HEK293 (cell line): ENCODE data around the gene DCPS.

Experiments used
- CTCF ChIA-PET: fragments of 350-600 bp; formaldehyde crosslinking; extraction: SDS; loops from one replicate; lab custom pipeline; 2021; ENCODE audit warnings: antibody characterized with exemption; lab: Yijun Ruan, JAX
- POLR2A ChIA-PET: fragments of 300-600 bp; formaldehyde crosslinking; extraction: SDS; loops from one replicate; lab custom pipeline; 2020; ENCODE audit warnings: antibody characterized with exemption, inconsistent platforms; lab: Yijun Ruan, JAX
- H3K27ac ChIP-seq: fragments of 200-500 bp; sonication (Bioruptor generic); 2 replicates; pipeline ENCODE4 v1.5.1; 2014; ENCODE audit warnings: low read depth, low read length, control low read depth, inconsistent platforms; ENCODE audit errors: extremely low read depth
- H3K36me3 ChIP-seq, 2 experiments: fragments of 200-500 bp in 1 of 2; sonication (Bioruptor generic) in 1 of 2; 1 replicate in 1 of 2; 2 replicates in 1 of 2; pipeline ENCODE4 v1.5.1; 2014 to 2017; ENCODE audit warnings: inconsistent platforms in 2 of 2, low read length in 2 of 2; ENCODE audit not compliant: control insufficient read depth in 2 of 2, insufficient read depth in 1 of 2
- H3K4me1 ChIP-seq: fragments of 200-500 bp; sonication (Bioruptor generic); 2 replicates; pipeline ENCODE4 v1.5.1; 2014; ENCODE audit warnings: mild to moderate bottlenecking, low read length, inconsistent platforms; ENCODE audit not compliant: control insufficient read depth, insufficient read depth
- H3K4me3 ChIP-seq: 2 replicates; pipeline ENCODE4 v1.5.1; 2011; ENCODE audit warnings: low read depth, mild to moderate bottlenecking, control low read depth, low read length, moderate library complexity
- H3K9me3 ChIP-seq: fragments of 200-500 bp; sonication (Bioruptor generic); 2 replicates; pipeline ENCODE4 v1.5.1; 2014; ENCODE audit warnings: low read depth, low read length, inconsistent platforms; ENCODE audit not compliant: control insufficient read depth, insufficient read depth
- GLI4 ChIP-seq: fragments of 450-650 bp; formaldehyde crosslinking; IDR thresholded peaks from 2 replicates; pipeline ENCODE4 v1.5.1; 2016; ENCODE audit warnings: missing biosample characterization, missing genetic modification characterization
- HOXC10 ChIP-seq: sonication (generic); formaldehyde crosslinking; IDR thresholded peaks from 2 replicates; pipeline ENCODE4 v1.8.1; 2023; ENCODE audit warnings: mild to moderate bottlenecking, missing genetic modification reagents
- PATZ1 ChIP-seq: fragments of 450-650 bp; formaldehyde crosslinking; IDR thresholded peaks from 2 replicates; pipeline ENCODE4 v1.5.1; 2016; ENCODE audit warnings: missing biosample characterization, missing genetic modification characterization
- REPIN1 ChIP-seq: fragments of 450-650 bp; formaldehyde crosslinking; IDR thresholded peaks from 2 replicates; pipeline ENCODE4 v1.5.1; 2017; ENCODE audit warnings: missing biosample characterization, missing genetic modification characterization, low read depth
- SALL2 ChIP-seq: fragments of 450-650 bp; formaldehyde crosslinking; IDR thresholded peaks from 2 replicates; pipeline ENCODE4 v1.5.0; 2017; ENCODE audit warnings: missing biosample characterization, mild to moderate bottlenecking, missing genetic modification characterization, borderline replicate concordance
- SCRT2 ChIP-seq: fragments of 450-650 bp; formaldehyde crosslinking; IDR thresholded peaks from 2 replicates; pipeline ENCODE4 v1.5.1; 2016; ENCODE audit warnings: missing biosample characterization, missing genetic modification characterization
- SP2 ChIP-seq: fragments of 450-650 bp; formaldehyde crosslinking; IDR thresholded peaks from 2 replicates; pipeline ENCODE4 v1.5.1; 2016; ENCODE audit warnings: missing biosample characterization, missing genetic modification characterization
- ZBTB20 ChIP-seq: fragments of 450-650 bp; formaldehyde crosslinking; IDR thresholded peaks from 2 replicates; pipeline ENCODE4 v1.5.1; 2016; ENCODE audit warnings: missing biosample characterization, missing genetic modification characterization
- ZFP3 ChIP-seq: fragments of 450-650 bp; formaldehyde crosslinking; IDR thresholded peaks from 2 replicates; pipeline ENCODE4 v1.5.1; 2016; ENCODE audit warnings: low read depth, missing biosample characterization, missing genetic modification characterization
- ZFP41 ChIP-seq: fragments of 450-650 bp; formaldehyde crosslinking; IDR thresholded peaks from 2 replicates; pipeline ENCODE4 v1.5.1; 2016; ENCODE audit warnings: missing biosample characterization, missing genetic modification characterization, borderline replicate concordance
- ZIC2 ChIP-seq: fragments of 450-650 bp; formaldehyde crosslinking; IDR thresholded peaks from 2 replicates; pipeline ENCODE4 v1.5.1; 2016; ENCODE audit warnings: missing biosample characterization, missing genetic modification characterization
- ZNF10 ChIP-seq: fragments of 450-650 bp; formaldehyde crosslinking; IDR thresholded peaks from 2 replicates; pipeline ENCODE4 v1.5.1; 2017; ENCODE audit warnings: missing biosample characterization, missing genetic modification characterization
- ZNF121 ChIP-seq: fragments of 450-650 bp; formaldehyde crosslinking; IDR thresholded peaks from 2 replicates; pipeline ENCODE4 v1.5.1; 2016; ENCODE audit warnings: missing biosample characterization, missing genetic modification characterization
- ZNF132 ChIP-seq: fragments of 450-650 bp; formaldehyde crosslinking; IDR thresholded peaks from 2 replicates; pipeline ENCODE4 v1.5.1; 2017; ENCODE audit warnings: missing biosample characterization, missing genetic modification characterization, borderline replicate concordance
- ZNF16 ChIP-seq: fragments of 450-650 bp; formaldehyde crosslinking; IDR thresholded peaks from 2 replicates; pipeline ENCODE4 v1.5.1; 2016; ENCODE audit warnings: low read depth, missing biosample characterization, missing genetic modification characterization
- ZNF174 ChIP-seq: fragments of 450-650 bp; formaldehyde crosslinking; IDR thresholded peaks from 2 replicates; pipeline ENCODE4 v1.5.0; 2017; ENCODE audit warnings: missing biosample characterization, mild to moderate bottlenecking, missing genetic modification characterization
- ZNF175 ChIP-seq: fragments of 450-650 bp; formaldehyde crosslinking; IDR thresholded peaks from 2 replicates; pipeline ENCODE4 v1.5.1; 2016; ENCODE audit warnings: missing biosample characterization, missing genetic modification characterization
- ZNF18 ChIP-seq: fragments of 450-650 bp; formaldehyde crosslinking; IDR thresholded peaks from 2 replicates; pipeline ENCODE4 v1.5.1; 2016; ENCODE audit warnings: missing biosample characterization, missing genetic modification characterization
- ZNF2 ChIP-seq: fragments of 450-650 bp; formaldehyde crosslinking; IDR thresholded peaks from 2 replicates; pipeline ENCODE4 v1.5.1; 2016; ENCODE audit warnings: missing biosample characterization, missing genetic modification characterization
- ZNF292 ChIP-seq: fragments of 450-650 bp; formaldehyde crosslinking; IDR thresholded peaks from 2 replicates; pipeline ENCODE4 v1.5.1; 2016; ENCODE audit warnings: low read depth, missing biosample characterization, missing genetic modification characterization, borderline replicate concordance
- ZNF335 ChIP-seq: fragments of 450-650 bp; formaldehyde crosslinking; conservative IDR thresholded peaks from 2 replicates; pipeline ENCODE4 v1.5.1; 2016; ENCODE audit warnings: missing biosample characterization, missing genetic modification characterization
- ZNF433 ChIP-seq: fragments of 450-650 bp; formaldehyde crosslinking; IDR thresholded peaks from 2 replicates; pipeline ENCODE4 v1.5.1; 2016; ENCODE audit warnings: missing biosample characterization, missing genetic modification characterization, low read depth
- ZNF48 ChIP-seq: fragments of 450-650 bp; formaldehyde crosslinking; IDR thresholded peaks from 2 replicates; pipeline ENCODE4 v1.5.1; 2016; ENCODE audit warnings: missing biosample characterization, missing genetic modification characterization
- ZNF514 ChIP-seq: fragments of 450-650 bp; formaldehyde crosslinking; IDR thresholded peaks from 2 replicates; pipeline ENCODE4 v1.5.1; 2016; ENCODE audit warnings: missing biosample characterization, missing genetic modification characterization
- ZNF521 ChIP-seq: fragments of 450-650 bp; formaldehyde crosslinking; IDR thresholded peaks from 2 replicates; pipeline ENCODE4 v1.5.1; 2017; ENCODE audit warnings: missing biosample characterization, mild to moderate bottlenecking, missing genetic modification characterization
- ZNF548 ChIP-seq: fragments of 450-650 bp; formaldehyde crosslinking; IDR thresholded peaks from 2 replicates; pipeline ENCODE4 v1.5.1; 2016; ENCODE audit warnings: missing biosample characterization, missing genetic modification characterization
- ZNF555 ChIP-seq: fragments of 450-650 bp; formaldehyde crosslinking; conservative IDR thresholded peaks from 2 replicates; pipeline ENCODE4 v1.5.1; 2017; ENCODE audit warnings: missing biosample characterization, mild to moderate bottlenecking, missing genetic modification characterization, inconsistent platforms
- ZNF561 ChIP-seq: fragments of 450-650 bp; IDR thresholded peaks from 2 replicates; pipeline ENCODE4 v1.5.1; 2018; ENCODE audit warnings: missing biosample characterization, missing genetic modification characterization, borderline replicate concordance
- ZNF571 ChIP-seq: fragments of 450-650 bp; formaldehyde crosslinking; IDR thresholded peaks from 2 replicates; pipeline ENCODE4 v1.5.0; 2017; ENCODE audit warnings: missing biosample characterization, missing genetic modification characterization
- ZNF580 ChIP-seq: fragments of 450-650 bp; formaldehyde crosslinking; IDR thresholded peaks from 2 replicates; pipeline ENCODE4 v1.5.1; 2016; ENCODE audit warnings: missing biosample characterization, missing genetic modification characterization
- ZNF585B ChIP-seq: fragments of 450-650 bp; formaldehyde crosslinking; IDR thresholded peaks from 2 replicates; pipeline ENCODE4 v1.5.1; 2016; ENCODE audit warnings: missing biosample characterization, missing genetic modification characterization
- ZNF629 ChIP-seq: fragments of 450-650 bp; formaldehyde crosslinking; IDR thresholded peaks from 2 replicates; pipeline ENCODE4 v1.5.1; 2017; ENCODE audit warnings: missing biosample characterization, missing genetic modification characterization
- ZNF664 ChIP-seq: fragments of 450-650 bp; formaldehyde crosslinking; IDR thresholded peaks from 2 replicates; pipeline ENCODE4 v1.5.1; 2016; ENCODE audit warnings: missing biosample characterization, missing genetic modification characterization
- ZNF692 ChIP-seq: fragments of 450-650 bp; formaldehyde crosslinking; IDR thresholded peaks from 2 replicates; pipeline ENCODE4 v1.5.1; 2016; ENCODE audit warnings: missing biosample characterization, missing genetic modification characterization
- ZNF830 ChIP-seq: fragments of 450-650 bp; IDR thresholded peaks from 2 replicates; pipeline ENCODE4 v1.5.0; 2018; ENCODE audit warnings: missing biosample characterization, missing genetic modification characterization, low read depth, mild to moderate bottlenecking, moderate library complexity

Gene DCPS

GRCh38 chr11:126282736-126283591, 20.9 kb upstream of the DCPS start, which contains the start of gene TIRAP:
TIRAP (plus strand) TSS chr11:126283093; CDS start chr11:126290895, 7,802 bp downstream.
- peaks cover 0 to 9% of the 10 kb centered on the region in 2 experiments; a peak in 1 of 3 replicates for H3K36me3 ChIP-seq
- H3K9me3 ChIP-seq: no peaks in the 10 kb centered on the region
- ChIA-PET POLR2A (interaction anchor here (0.5 to 3.6 kb wide), 6 partner anchors 9 to 652 kb away, joined by 3 to 24 read pairs (median 3); partner anchors contain the start of genes DCPS, FOXRED1 and SRPRA), CTCF (interaction anchor here (0.6 kb wide), 2 partner anchors 13 to 25 kb away, joined by 3 read pairs; no protein-coding TSS in a partner anchor)
- H3K4me1 ChIP-seq: no peaks in the 10 kb centered on the region; the same call in 1 of the 2 replicates
- peak within 1 kb of the TSS; percentile 65 for H3K4me3 ChIP-seq
- H3K27ac ChIP-seq: peak within 1 kb of the TSS; percentile 68
- TF ChIP-seq ZFP3 (tag by site-specific recombination) (no peak), SCRT2 (no peak), ZNF2 (tag by site-specific recombination) (0 out of 2 replicates have a peak, but pooled peaks have one; percentile 26), ZNF10 (tag by site-specific recombination) (no peak), ZNF580 (tag by site-specific recombination) (no peak), ZNF16 (no peak), ZNF548 (tag by site-specific recombination) (no peak), ZNF335 (tag by site-specific recombination) (peak; percentile 66), ZNF629 (tag by site-specific recombination) (no peak), ZNF132 (tag by site-specific recombination) (no peak), ZNF692 (tag by site-specific recombination) (no peak), SALL2 (tag by site-specific recombination) (no peak), SP2 (tag by site-specific recombination) (peak; percentile 25; the same call in 1 of the 2 replicates), ZNF121 (tag by site-specific recombination) (no peak), ZNF48 (tag by site-specific recombination) (no peak), ZNF555 (tag by site-specific recombination) (no peak), ZIC2 (tag by site-specific recombination) (no peak), ZNF433 (tag by site-specific recombination) (no peak), ZNF571 (tag by site-specific recombination) (no peak), ZNF18 (no peak), ZNF830 (tag by site-specific recombination) (no peak), ZNF664 (tag by site-specific recombination) (no peak), REPIN1 (tag by site-specific recombination) (no peak), ZNF174 (tag by site-specific recombination) (no peak), ZNF521 (tag by site-specific recombination) (no peak), HOXC10 (no peak), PATZ1 (tag by site-specific recombination) (peak; percentile 26; the same call in 1 of the 2 replicates), ZNF175 (tag by site-specific recombination) (no peak), ZBTB20 (tag by site-specific recombination) (peak; percentile 62), ZNF292 (tag by site-specific recombination) (no peak), ZFP41 (no peak), ZNF561 (no peak; the same call in 1 of the 2 replicates), ZNF585B (tag by site-specific recombination) (no peak), GLI4 (no peak), ZNF514 (tag by site-specific recombination) (no peak)
